NCI-H1048 (cell line): ENCODE measurements around the gene ZNF839.

Source experiments
- DNase-seq: peaks from one replicate; lab custom pipeline; 2025; lab: John Stamatoyannopoulos, UW

ZNF839 gene

GRCh38 chr14:102387086-102387485, 67.5 kb downstream of the ZNF839 start:
- DNase-seq = no peak

GRCh38 chr14:102389246-102389645, 69.7 kb downstream of the ZNF839 start:
- DNase-seq = no peak

- DNase-seq = no peak
Measured at GRCh38 chr14:102390064-102390855, 70.7 kb downstream of the ZNF839 start.
